ENCODE results near the gene CNTNAP2.

DNA sequence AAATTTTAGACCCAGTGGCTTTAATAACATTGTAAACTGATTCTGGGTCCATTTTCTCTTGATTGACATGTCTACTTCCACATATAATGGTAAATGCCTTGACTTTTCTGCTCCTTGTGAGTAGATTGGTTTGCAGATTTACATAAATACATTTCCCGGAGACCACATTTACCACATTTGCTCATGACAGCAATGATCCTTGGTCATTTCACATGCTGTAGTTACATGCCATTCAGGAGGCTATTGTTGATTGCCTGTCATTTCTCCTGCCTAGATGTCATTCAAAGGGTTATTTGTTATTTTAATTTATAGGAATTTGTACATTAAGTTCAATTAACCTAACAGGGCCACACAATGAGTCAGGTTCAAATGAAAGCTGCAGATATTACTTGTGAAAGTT is 280.5 kb downstream of the CNTNAP2 start:
- TF ChIP-seq CTCF (IDR thresholded peaks at IDR 0.05) (no peak), EP300 (IDR thresholded peaks at IDR 0.05) (no peak), POLR2A (IDR thresholded peaks at IDR 0.05) (no peak), POLR2AphosphoS5 (IDR thresholded peaks at IDR 0.05) (no peak)

All from suprapubic skin (tissue), 4 donors.